Psoas muscle (tissue), 8 donors: Measurements from ENCODE around the gene HOXA6. TPM values are rescaled to one million over a fixed set of nuclear protein-coding genes. Genes with fewer than 3 reads are reported as not detected.

Experiments
- ATAC-seq, 4 donors: fragments of 200-7000 bp; cut with Tn5 transposase; one replicate each; pipeline ENCODE4 v1.9.1; 2020; ENCODE audit warnings: moderate library complexity in 3 of 4, mild to moderate bottlenecking in 2 of 4
- DNase-seq, 2 donors: peaks; one replicate each; pipeline ENCODE4 v3.0.0-alpha.2; 2020
- H3K27ac ChIP-seq: fragments of 200-600 bp; one replicate; pipeline ENCODE4 v1.8.0; 2022
- H3K27me3 ChIP-seq, 3 donors: fragments of 200-600 bp in 1 of 3; one replicate each; pipeline versions ENCODE4 v1.6.1 to v1.8.0; 2013 to 2022; ENCODE audit warnings: low read length in 2 of 3, mild to moderate bottlenecking in 2 of 3, moderate library complexity in 1 of 3; ENCODE audit not compliant: insufficient read depth in 3 of 3
- H3K36me3 ChIP-seq, 2 donors: fragments of 200-600 bp in 1 of 2; one replicate each; pipeline versions ENCODE4 v1.6.1 to v1.8.0; 2013 to 2022; ENCODE audit warnings: low read depth in 1 of 2, mild to moderate bottlenecking in 1 of 2, moderate library complexity in 1 of 2; ENCODE audit not compliant: insufficient read depth in 1 of 2
- H3K4me1 ChIP-seq: fragments of 200-600 bp; one replicate; pipeline ENCODE4 v1.8.0; 2022
- H3K4me3 ChIP-seq: fragments of 200-600 bp; one replicate; pipeline ENCODE4 v1.8.0; 2022; ENCODE audit warnings: mild to moderate bottlenecking
- H3K9me3 ChIP-seq: fragments of 200-600 bp; one replicate; pipeline ENCODE4 v1.8.0; 2022
- WGBS, 3 donors: extraction: QIAGEN DNeasy Blood & Tissue Kit; methylation state at CpG; one replicate each; pipeline versions ENCODE4 v1.1.6 to v1.1.7; 2013; 5-methylcytosine and 5-hydroxymethylcytosine counted together
- intact Hi-C, 2 donors: fragments of 100-400 bp; cut with DNase I; formaldehyde crosslinking; loops; one replicate each; pipeline versions ENCODE4 v1.11.0 to v1.14.2; 2022
- polyA plus RNA-seq, 3 donors: library from polyadenylated mRNA; stranded (reverse); fragments of 200-250 nt; gene quantifications; one replicate each; pipeline ENCODE4 v1.2.3, GENCODE V29; 2013
- total RNA-seq, 4 donors: library from RNA; stranded (reverse); fragmentation: NEBNext Ultra II Directional in 2 of 4; extraction: Animal tissue kit (Norgen Biotek cat#: 25700) in 2 of 4; gene quantifications; one replicate each; pipeline versions ENCODE4 v1.2.1 to v1.2.4, GENCODE V29; 2021 to 2023
- TF ChIP-seq, protein P1 (sequence below): fragments of 200-600 bp; IDR thresholded peaks from one replicate; pipeline ENCODE4 v1.8.0; 2022; ENCODE audit warnings: antibody characterized with exemption
- donor health status: healthy with polysubstance abuse.
- donor health status: DM: no; HTN: no; CAD: no; lungs with moderate emphysema.
- donor health status: Bipolar disorder and iron deficiency.
- donor health status: healthy.
- donor health status: DM: yes; HTN: yes; CAD: no.
- donor health status: DM: no; HTN: no; CAD: no.
- donor health status: DM: no; HTN: no; CAD: no.
- donor health status: DM: yes; HTN: yes; CAD: no.

The HOXA6 gene
- total and polyA plus RNA-seq, 7 donors, result 0.64 to 3.7 (median 2.9) TPM

DNA sequence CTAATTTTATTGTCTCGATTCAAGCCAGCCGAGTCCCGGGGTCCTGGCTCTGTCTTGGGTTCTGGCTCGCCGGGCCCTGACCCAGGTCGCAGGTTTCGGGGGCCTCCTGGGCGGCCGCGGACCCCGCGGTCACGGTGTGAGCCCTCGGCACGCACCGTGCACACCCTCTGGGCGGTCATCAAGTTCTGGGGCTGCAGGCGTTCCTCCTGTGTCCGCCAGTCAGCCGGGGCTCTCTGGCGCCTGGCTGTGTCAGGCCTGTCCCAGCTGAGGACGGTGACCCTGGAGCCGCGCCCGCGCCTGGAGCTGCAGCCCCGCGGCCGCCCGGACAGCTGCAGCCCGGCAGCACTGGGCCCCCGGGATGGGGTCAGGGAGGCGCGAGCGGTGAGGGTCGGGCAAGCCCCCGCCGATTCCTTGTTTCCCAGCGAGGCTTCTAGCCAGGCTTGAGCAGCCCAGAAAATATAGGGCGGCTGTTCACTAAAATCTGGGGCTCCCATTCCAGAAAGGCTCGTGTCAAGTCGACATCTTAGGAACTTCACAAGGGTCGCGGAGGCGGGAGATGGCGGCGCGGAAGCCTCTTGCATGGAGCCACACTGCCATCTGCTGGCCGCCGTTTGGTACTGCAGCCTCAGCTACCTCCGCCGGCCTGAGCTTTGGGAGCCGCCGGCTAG lies 13.1 kb upstream of the HOXA6 start:
- Histone ChIP-seq H3K9me3 (no peaks in the 10 kb centered on the region), H3K27me3 (no peaks in the 10 kb centered on the region), H3K4me1 (peaks cover 19% of the 10 kb centered on the region), H3K36me3 (no peaks in the 10 kb centered on the region), H3K4me3 (peak overlapping the region; percentile 79), H3K27ac (peak overlapping the region; percentile 86)
- intact Hi-C loops, result loop anchor here (2.0 to 10.0 kb wide), 9 partner anchors 308 to 1596 kb away; partner anchors contain the start of genes CBX3 (in 1 of the 2) and HNRNPA2B1 (in 1 of the 2)
- peak; percentile 83 to 93 for DNase-seq
- TF ChIP-seq, protein P1, sequence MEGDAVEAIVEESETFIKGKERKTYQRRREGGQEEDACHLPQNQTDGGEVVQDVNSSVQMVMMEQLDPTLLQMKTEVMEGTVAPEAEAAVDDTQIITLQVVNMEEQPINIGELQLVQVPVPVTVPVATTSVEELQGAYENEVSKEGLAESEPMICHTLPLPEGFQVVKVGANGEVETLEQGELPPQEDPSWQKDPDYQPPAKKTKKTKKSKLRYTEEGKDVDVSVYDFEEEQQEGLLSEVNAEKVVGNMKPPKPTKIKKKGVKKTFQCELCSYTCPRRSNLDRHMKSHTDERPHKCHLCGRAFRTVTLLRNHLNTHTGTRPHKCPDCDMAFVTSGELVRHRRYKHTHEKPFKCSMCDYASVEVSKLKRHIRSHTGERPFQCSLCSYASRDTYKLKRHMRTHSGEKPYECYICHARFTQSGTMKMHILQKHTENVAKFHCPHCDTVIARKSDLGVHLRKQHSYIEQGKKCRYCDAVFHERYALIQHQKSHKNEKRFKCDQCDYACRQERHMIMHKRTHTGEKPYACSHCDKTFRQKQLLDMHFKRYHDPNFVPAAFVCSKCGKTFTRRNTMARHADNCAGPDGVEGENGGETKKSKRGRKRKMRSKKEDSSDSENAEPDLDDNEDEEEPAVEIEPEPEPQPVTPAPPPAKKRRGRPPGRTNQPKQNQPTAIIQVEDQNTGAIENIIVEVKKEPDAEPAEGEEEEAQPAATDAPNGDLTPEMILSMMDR, result peak; percentile 100
- 1 to 2% (median 1%) methylated on average over 45 to 54 of the region's 54 CpGs for WGBS, 3 donors
- peak; percentile 64 to 77 (median 70) for ATAC-seq

DNA sequence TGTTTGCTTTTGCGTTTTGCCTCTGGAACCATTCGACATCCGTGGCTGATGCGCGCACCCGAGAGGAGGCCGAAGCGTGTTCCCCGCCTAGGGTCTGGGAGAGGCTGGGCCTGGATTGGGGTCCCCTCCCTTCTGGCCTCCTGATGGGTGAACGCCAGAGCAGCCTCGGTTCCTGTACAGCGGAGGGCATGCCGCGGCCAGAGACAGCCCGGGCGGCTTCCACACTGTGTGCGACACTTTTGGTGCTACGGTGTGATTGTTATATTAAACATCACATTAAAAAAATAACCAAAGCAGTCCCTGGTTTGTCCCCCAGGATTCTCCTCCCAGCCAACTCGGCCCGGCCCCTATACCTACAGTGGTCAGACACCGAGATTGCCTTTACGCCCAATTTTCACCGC lies 12.6 kb upstream of the HOXA6 start:
- TF ChIP-seq, protein P1, result no peak
- Histone ChIP-seq H3K4me1 (peaks cover 24% of the 10 kb centered on the region), H3K36me3 (no peaks in the 10 kb centered on the region), H3K4me3 (peak overlapping the region; percentile 79), H3K9me3 (no peaks in the 10 kb centered on the region), H3K27me3 (no peaks in the 10 kb centered on the region), H3K27ac (peak overlapping the region; percentile 86)
- DNase-seq (peak in 1 of 2 donors; percentile 71), ATAC-seq (no peak)
- intact Hi-C loops, result loop anchor here (2.0 to 10.0 kb wide), 9 partner anchors 307 to 1595 kb away; partner anchors contain the start of genes CBX3 (in 1 of the 2) and HNRNPA2B1 (in 1 of the 2)
- 57 to 62% (median 61%) methylated on average over 23 of the region's 23 CpGs for whole genome bisulfite sequencing, 3 donors

- no peaks in the 10 kb centered on the region for H3K9me3 ChIP-seq
- peak overlapping the region; percentile 79 for H3K4me3 ChIP-seq
- TF ChIP-seq, protein P1, result no peak
- DNase-seq (peak in 1 of 2 donors; percentile 26), ATAC-seq (no peak)
- H3K4me1 ChIP-seq, result peaks cover 25% of the 10 kb centered on the region
- intact Hi-C loops, result loop anchor here (2.0 to 10.0 kb wide), 11 partner anchors 307 to 1595 kb away; partner anchors contain the start of genes CBX3 (in 2 of the 2) and HNRNPA2B1 (in 2 of the 2)
- H3K36me3 ChIP-seq, result no peaks in the 10 kb centered on the region
- no peaks in the 10 kb centered on the region for H3K27me3 ChIP-seq
- H3K27ac ChIP-seq, result peak overlapping the region; percentile 86
- WGBS, 3 donors, result 82 to 85% (median 84%) methylated on average over 27 of the region's 27 CpGs
Observed at GRCh38 chr7:27159266-27160144, 11.9 kb upstream of the HOXA6 start.

DNA sequence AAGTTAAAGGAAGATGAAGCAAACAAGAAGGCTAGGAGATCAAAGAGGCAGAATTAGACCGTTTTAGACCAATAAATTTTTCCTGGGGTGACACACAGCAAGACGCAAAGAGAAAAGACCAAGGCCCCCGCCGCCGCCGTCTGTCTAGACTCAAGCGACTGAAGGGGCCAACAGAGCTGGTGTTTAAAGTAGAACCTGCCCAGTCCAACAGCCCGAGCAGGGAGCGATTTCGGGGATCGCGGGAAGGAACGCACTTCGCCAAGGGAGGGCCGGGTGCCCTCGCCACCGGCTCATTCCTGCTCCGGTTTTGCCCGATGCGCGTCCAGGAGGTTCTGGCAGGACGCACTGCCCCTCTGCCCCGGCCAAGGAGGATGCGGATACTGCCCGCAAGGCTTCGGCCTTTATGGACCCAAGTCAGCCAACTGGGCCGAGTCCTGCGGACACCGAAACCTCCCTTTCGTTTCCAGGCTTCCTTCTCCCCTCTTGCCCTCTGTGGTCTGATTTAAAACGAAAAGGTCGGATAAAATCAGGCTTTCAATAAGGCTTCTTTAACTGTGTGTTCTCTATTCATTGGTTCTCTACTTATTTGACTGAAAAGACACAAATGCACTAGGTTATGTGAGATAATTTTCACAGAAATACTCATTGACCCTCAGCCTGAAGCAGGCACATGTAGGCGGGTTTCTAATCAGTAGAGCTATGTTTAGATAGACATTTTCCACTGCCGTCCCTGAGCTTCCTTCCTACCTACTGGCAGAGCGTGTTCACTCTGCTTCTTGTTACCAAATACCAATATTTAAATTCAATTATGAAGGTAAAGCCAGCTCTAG lies 11.1 kb upstream of the HOXA6 start:
- H3K9me3 ChIP-seq, result no peaks in the 10 kb centered on the region
- peak overlapping the region; percentile 49 for H3K27ac ChIP-seq
- intact Hi-C loops, result loop anchor here (5.0 to 10.0 kb wide), 2 partner anchors 956 to 1274 kb away; partner anchors contain the start of genes CBX3 (in 1 of the 2) and HNRNPA2B1 (in 1 of the 2)
- 73 to 88% (median 79%) methylated on average over 35 of the region's 35 CpGs for WGBS, 3 donors
- ATAC-seq (no peak), DNase-seq (peak in 1 of 2 donors; percentile 52)
- TF ChIP-seq, protein P1, result no peak
- H3K4me1 ChIP-seq, result peaks cover 20% of the 10 kb centered on the region
- H3K27me3 ChIP-seq, result no peaks in the 10 kb centered on the region
- no peaks in the 10 kb centered on the region for H3K36me3 ChIP-seq
- no peak overlapping the region for H3K4me3 ChIP-seq
